Smooth muscle cell (in vitro differentiated cells): ENCODE measurements around the gene MET. TPM values are rescaled to one million over a fixed set of nuclear protein-coding genes. Genes with fewer than 3 reads are reported as not detected.

Source experiments
- DNase-seq: peaks from one replicate; lab custom pipeline; 2025; ENCODE audit not compliant: unreplicated experiment; lab: John Stamatoyannopoulos, UW
- H2AFZ ChIP-seq: fragments of 200-600 bp; sonication (generic); 2 replicates; pipeline ENCODE4 v1.6.0; 2016; ENCODE audit warnings: antibody characterized with exemption, low read depth, mild to moderate bottlenecking
- H3F3A ChIP-seq: fragments of 200-600 bp; sonication (generic); 2 replicates; pipeline ENCODE4 v1.6.0; 2017; ENCODE audit warnings: antibody characterized with exemption, low read depth
- H3K27ac ChIP-seq: fragments of 200-600 bp; sonication (generic); 2 replicates; pipeline ENCODE4 v1.5.1; 2016; ENCODE audit warnings: low read depth, mild to moderate bottlenecking
- H3K27me3 ChIP-seq: fragments of 200-600 bp; sonication (generic); 2 replicates; pipeline ENCODE4 v1.6.1; 2016; ENCODE audit warnings: low read depth, mild to moderate bottlenecking
- H3K36me3 ChIP-seq: fragments of 200-600 bp; sonication (generic); 2 replicates; pipeline ENCODE4 v1.5.1; 2016; ENCODE audit warnings: low read depth
- H3K4me1 ChIP-seq: fragments of 200-600 bp; sonication (generic); 2 replicates; pipeline ENCODE4 v1.5.1; 2016; ENCODE audit warnings: low read depth
- H3K4me2 ChIP-seq: fragments of 200-600 bp; sonication (generic); 2 replicates; pipeline ENCODE4 v1.6.0; 2016; ENCODE audit warnings: mild to moderate bottlenecking
- H3K4me3 ChIP-seq: fragments of 200-600 bp; sonication (generic); 2 replicates; pipeline ENCODE4 v1.5.1; 2016; ENCODE audit warnings: mild to moderate bottlenecking
- H3K79me2 ChIP-seq: fragments of 200-600 bp; sonication (generic); 2 replicates; pipeline ENCODE4 v1.6.0; 2016; ENCODE audit warnings: low read depth, mild to moderate bottlenecking
- H3K9ac ChIP-seq: fragments of 200-600 bp; sonication (generic); 2 replicates; pipeline ENCODE4 v1.6.0; 2016; ENCODE audit warnings: low read depth
- H3K9me3 ChIP-seq: fragments of 200-600 bp; sonication (generic); replicated peaks from 2 replicates; pipeline ENCODE4 v1.5.1; 2016; ENCODE audit warnings: low read depth
- H4K20me1 ChIP-seq: fragments of 200-600 bp; sonication (generic); 2 replicates; pipeline ENCODE4 v1.6.0; 2016; ENCODE audit warnings: low read depth
- WGBS: methylation state at CpG from one replicate; pipeline ENCODE4 v1.1.7; 2016; ENCODE audit warnings: low lambda C conversion rate; 5-methylcytosine and 5-hydroxymethylcytosine counted together
- polyA plus RNA-seq: library from polyadenylated mRNA; unstranded; fragments of >200 nt; fragmentation: Nextera tagmentation; extraction: Ambion mirVana; gene quantifications from 2 replicates; pipeline ENCODE4 v1.2.1, GENCODE V29; 2016
- total RNA-seq: library from RNA; depleted of rRNA; stranded (reverse); fragments of >200 nt; gene quantifications from 2 replicates; pipeline ENCODE4 v1.2.3, GENCODE V29; 2014
- TF ChIP-seq, protein P1 (sequence below): fragments of 200-600 bp; sonication (generic); IDR thresholded peaks from 2 replicates; pipeline ENCODE4 v1.5.1; 2017; ENCODE audit warnings: borderline replicate concordance, mild to moderate bottlenecking, antibody characterized with exemption; ENCODE audit not compliant: insufficient read depth, poor library complexity, severe bottlenecking

Gene MET
- total and polyA plus RNA-seq, 2 experiments from 2014 or later, result 1.2 to 12.0 TPM

DNA sequence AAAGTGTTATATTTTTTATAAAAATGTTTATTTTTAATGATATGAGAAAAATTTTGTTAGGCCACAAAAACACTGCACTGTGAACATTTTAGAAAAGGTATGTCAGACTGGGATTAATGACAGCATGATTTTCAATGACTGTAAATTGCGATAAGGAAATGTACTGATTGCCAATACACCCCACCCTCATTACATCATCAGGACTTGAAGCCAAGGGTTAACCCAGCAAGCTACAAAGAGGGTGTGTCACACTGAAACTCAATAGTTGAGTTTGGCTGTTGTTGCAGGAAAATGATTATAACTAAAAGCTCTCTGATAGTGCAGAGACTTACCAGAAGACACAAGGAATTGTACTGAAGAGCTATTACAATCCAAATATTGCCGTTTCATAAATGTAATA is 125.6 kb downstream of the MET start:
- Histone ChIP-seq H3K9ac (no peak overlapping the region), H3K79me2 (no peaks in the 10 kb centered on the region), H3K27me3 (no peaks in the 10 kb centered on the region), H3K4me1 (peaks cover 12% of the 10 kb centered on the region), H3K27ac (no peak overlapping the region), H3K4me3 (no peak overlapping the region), H2AFZ (no peak overlapping the region), H4K20me1 (no peaks in the 10 kb centered on the region), H3K4me2 (no peak overlapping the region), H3K36me3 (no peaks in the 10 kb centered on the region), H3K9me3 (no peaks in the 10 kb centered on the region), H3F3A (peaks cover 2% of the 10 kb centered on the region)
- TF ChIP-seq, protein P1, sequence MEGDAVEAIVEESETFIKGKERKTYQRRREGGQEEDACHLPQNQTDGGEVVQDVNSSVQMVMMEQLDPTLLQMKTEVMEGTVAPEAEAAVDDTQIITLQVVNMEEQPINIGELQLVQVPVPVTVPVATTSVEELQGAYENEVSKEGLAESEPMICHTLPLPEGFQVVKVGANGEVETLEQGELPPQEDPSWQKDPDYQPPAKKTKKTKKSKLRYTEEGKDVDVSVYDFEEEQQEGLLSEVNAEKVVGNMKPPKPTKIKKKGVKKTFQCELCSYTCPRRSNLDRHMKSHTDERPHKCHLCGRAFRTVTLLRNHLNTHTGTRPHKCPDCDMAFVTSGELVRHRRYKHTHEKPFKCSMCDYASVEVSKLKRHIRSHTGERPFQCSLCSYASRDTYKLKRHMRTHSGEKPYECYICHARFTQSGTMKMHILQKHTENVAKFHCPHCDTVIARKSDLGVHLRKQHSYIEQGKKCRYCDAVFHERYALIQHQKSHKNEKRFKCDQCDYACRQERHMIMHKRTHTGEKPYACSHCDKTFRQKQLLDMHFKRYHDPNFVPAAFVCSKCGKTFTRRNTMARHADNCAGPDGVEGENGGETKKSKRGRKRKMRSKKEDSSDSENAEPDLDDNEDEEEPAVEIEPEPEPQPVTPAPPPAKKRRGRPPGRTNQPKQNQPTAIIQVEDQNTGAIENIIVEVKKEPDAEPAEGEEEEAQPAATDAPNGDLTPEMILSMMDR, result no peak
- DNase-seq, result no peak
- WGBS, result 98% methylated on average over 2 of the region's 2 CpGs

DNA sequence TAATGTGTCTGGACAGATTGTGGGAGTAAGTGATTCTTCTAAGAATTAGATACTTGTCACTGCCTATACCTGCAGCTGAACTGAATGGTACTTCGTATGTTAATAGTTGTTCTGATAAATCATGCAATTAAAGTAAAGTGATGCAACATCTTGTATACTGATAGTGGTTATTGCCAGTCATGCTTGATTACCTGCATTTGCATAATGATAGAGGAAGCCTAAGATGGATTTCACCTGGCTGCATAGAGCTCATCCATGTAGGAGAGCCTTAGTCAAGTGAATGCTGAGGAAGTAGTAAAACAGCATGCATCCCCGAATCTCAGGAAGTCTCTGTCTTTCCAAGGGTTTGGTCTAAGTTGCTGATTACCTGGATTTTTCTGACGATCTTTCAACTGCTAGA is 126.2 kb downstream of the MET start:
- no peaks in the 10 kb centered on the region for H3K79me2 ChIP-seq
- no peak overlapping the region for H3K9ac ChIP-seq
- H2AFZ ChIP-seq, result no peak overlapping the region
- H3K4me1 ChIP-seq, result peaks cover 18% of the 10 kb centered on the region
- H4K20me1 ChIP-seq, result no peaks in the 10 kb centered on the region
- H3K4me2 ChIP-seq, result no peak overlapping the region
- no peak for DNase-seq
- no peaks in the 10 kb centered on the region for H3K36me3 ChIP-seq
- 88% methylated on average over 3 of the region's 3 CpGs for WGBS
- no peak overlapping the region for H3K4me3 ChIP-seq
- no peaks in the 10 kb centered on the region for H3K27me3 ChIP-seq
- no peaks in the 10 kb centered on the region for H3K9me3 ChIP-seq
- TF ChIP-seq, protein P1, result no peak
- H3K27ac ChIP-seq, result no peak overlapping the region
- peaks cover 6% of the 10 kb centered on the region for H3F3A ChIP-seq

DNA sequence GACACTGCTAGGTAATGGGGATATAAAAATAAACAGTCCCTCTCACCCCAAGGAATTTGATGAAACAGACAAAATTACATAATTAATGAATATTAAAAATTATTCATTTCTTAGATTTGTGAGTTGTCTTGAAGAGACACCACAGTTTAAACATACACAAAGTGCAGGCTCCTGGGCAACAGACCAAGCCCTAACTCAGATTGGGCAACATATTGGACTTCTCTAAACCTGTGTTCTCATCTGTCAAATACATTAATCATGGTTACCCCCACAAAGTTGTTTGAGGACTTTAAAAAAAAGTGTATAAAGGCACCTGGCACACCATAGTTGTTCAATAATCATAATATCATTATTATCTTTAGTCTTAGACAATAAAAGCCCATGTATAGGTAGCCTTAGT is 127.9 kb downstream of the MET start:
- H3K4me3 ChIP-seq, result no peak overlapping the region
- no peaks in the 10 kb centered on the region for H3K9me3 ChIP-seq
- H3K27me3 ChIP-seq, result no peaks in the 10 kb centered on the region
- peak overlapping the region; percentile 90 for H3K27ac ChIP-seq
- TF ChIP-seq, protein P1, result no peak
- H3K4me2 ChIP-seq, result no peak overlapping the region
- no peaks in the 10 kb centered on the region for H3K79me2 ChIP-seq
- H2AFZ ChIP-seq, result no peak overlapping the region
- no peaks in the 10 kb centered on the region for H3K36me3 ChIP-seq
- no peak overlapping the region for H3K9ac ChIP-seq
- no peak for DNase-seq
- peaks cover 21% of the 10 kb centered on the region for H3K4me1 ChIP-seq
- peaks cover 9% of the 10 kb centered on the region for H3F3A ChIP-seq
- no peaks in the 10 kb centered on the region for H4K20me1 ChIP-seq

DNA sequence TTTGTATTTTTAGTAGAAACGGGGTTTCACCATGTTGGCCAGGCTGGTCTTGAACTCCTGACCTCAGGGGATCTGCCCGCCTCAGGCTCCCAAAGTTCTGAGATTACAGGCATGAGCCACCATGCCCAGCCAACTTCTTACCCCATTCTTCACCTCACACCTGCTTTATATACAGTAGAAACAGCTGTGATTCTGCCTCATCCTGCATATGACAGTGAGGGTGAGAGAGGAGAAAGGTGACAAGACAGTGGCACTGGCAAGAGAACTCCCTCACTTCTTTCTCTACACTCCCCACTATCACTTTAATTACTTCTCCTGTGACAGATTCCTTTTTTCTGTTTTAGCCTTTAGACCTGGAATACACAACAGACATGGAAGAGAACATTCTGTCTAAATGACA is 128.6 kb downstream of the MET start:
- no peak overlapping the region for H2AFZ ChIP-seq
- H3K4me1 ChIP-seq, result peaks cover 21% of the 10 kb centered on the region
- H3F3A ChIP-seq, result peaks cover 9% of the 10 kb centered on the region
- DNase-seq, result no peak
- no peaks in the 10 kb centered on the region for H3K27me3 ChIP-seq
- H3K79me2 ChIP-seq, result no peaks in the 10 kb centered on the region
- no peaks in the 10 kb centered on the region for H3K9me3 ChIP-seq
- H3K36me3 ChIP-seq, result no peaks in the 10 kb centered on the region
- peak overlapping the region; percentile 30 for H3K9ac ChIP-seq
- H3K4me2 ChIP-seq, result peak overlapping the region; percentile 68
- H4K20me1 ChIP-seq, result no peaks in the 10 kb centered on the region
- 85% methylated on average over 2 of the region's 2 CpGs for WGBS
- TF ChIP-seq, protein P1, result no peak
- no peak overlapping the region for H3K4me3 ChIP-seq
- peak overlapping the region; percentile 90 for H3K27ac ChIP-seq
